HG03095 (cell line): Measurements from ENCODE around the gene CYBC1.
"Not testable (repeated sequence)": the region's sequence is repeated elsewhere in the genome, so short reads cannot be mapped to it uniquely, and the experiment has no call there.

Experiments
- ATAC-seq: cut with Tn5 transposase; IDR thresholded peaks from one replicate; pipeline ENCODE4 v1.9.1; 2021; ENCODE audit warnings: moderate library complexity; ENCODE audit not compliant: unreplicated experiment

The CYBC1 gene

GRCh38 chr17:82479602-82480001 lies 29.1 kb upstream of the CYBC1 start:
- no peak for ATAC-seq

- no peak for ATAC-seq
Measured at GRCh38 chr17:82477934-82478333, 27.4 kb upstream of the CYBC1 start.

DNA sequence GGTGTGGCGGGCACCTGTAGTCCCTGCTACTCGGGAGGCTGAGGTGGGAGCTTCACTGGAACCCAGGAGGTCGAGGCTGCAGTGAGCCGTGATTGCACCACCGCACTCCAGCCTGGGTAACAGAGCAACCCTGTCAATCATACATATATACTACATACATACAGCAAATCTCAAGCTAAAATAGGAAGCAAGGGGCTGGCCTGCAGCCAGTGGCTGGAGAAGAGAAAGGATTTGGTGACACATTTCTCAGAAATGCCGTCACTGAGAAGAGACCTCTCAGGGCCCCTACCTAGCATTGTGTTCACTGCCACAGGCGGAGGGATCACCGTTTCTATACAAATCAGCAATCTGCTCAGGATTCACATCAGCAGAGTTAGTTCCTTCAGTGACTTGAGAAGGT lies 24.9 kb upstream of the CYBC1 start:
- no peak for ATAC-seq

GRCh38 chr17:82474223-82475010 lies 23.9 kb upstream of the CYBC1 start:
- no peak for ATAC-seq

DNA sequence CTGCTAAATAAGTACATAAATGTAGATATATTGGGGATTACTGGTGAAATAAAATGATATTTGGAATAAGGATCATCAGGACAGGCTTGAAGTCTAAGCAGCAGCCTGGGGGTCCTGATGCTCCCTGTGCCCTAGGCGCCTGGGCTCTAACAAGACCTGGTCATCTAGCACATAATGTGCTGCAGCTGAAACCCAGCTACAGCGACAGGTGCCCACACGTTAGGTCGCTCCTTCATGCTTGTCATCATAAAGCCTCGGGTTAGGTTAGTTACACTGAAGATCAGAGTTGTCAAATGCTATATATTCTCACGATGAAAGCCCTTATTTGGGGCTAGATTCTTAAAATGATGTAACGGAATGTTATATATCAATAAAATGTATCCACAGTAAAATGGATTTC lies 19.5 kb upstream of the CYBC1 start:
- no peak for ATAC-seq

DNA sequence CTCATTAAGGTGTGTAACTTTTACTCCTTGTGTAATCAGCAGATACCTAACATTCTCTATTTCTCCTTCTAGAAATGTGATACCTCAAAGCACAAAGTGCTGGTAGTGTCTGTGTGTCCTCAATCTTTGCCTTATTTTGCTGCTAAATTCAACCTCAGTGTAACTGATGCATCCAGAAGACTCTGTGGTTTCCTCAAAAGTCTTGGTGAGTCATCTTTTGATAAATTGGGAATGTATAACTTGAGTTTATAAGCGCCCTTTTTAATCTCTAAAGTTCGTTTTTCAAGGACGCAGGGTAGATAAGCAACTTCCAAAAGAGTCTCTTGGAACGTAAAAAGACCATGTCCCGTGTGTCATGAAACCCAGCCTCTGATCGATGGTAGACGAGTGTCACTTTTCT lies 18.1 kb upstream of the CYBC1 start:
- no peak for ATAC-seq

- ATAC-seq: no peak
Measured at GRCh38 chr17:82465023-82465603, 14.6 kb upstream of the CYBC1 start.

GRCh38 chr17:82464567-82464929 lies 14.0 kb upstream of the CYBC1 start:
- ATAC-seq: no peak

GRCh38 chr17:82463925-82464566 lies 13.5 kb upstream of the CYBC1 start:
- ATAC-seq: no peak

DNA sequence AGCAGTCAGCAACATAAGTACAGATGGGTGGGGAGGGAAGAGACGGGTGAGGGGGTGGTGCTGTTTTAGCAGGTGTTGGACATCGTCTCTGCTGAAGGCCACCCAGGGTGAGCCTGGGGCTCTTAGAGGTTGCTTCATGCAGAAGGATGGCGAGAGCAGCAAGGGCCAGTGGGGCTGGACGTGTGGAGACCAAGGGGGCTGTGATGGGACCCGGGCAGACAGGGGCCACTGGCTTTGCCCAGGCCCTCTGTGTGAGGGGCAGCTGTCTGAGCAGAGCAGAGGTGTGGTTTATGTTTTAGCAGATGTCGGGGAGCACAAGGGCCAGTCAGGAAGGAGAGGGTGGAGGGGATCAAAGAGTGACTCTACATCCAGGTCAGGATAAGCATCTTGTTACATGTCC lies 12.8 kb upstream of the CYBC1 start:
- ATAC-seq: no peak

DNA sequence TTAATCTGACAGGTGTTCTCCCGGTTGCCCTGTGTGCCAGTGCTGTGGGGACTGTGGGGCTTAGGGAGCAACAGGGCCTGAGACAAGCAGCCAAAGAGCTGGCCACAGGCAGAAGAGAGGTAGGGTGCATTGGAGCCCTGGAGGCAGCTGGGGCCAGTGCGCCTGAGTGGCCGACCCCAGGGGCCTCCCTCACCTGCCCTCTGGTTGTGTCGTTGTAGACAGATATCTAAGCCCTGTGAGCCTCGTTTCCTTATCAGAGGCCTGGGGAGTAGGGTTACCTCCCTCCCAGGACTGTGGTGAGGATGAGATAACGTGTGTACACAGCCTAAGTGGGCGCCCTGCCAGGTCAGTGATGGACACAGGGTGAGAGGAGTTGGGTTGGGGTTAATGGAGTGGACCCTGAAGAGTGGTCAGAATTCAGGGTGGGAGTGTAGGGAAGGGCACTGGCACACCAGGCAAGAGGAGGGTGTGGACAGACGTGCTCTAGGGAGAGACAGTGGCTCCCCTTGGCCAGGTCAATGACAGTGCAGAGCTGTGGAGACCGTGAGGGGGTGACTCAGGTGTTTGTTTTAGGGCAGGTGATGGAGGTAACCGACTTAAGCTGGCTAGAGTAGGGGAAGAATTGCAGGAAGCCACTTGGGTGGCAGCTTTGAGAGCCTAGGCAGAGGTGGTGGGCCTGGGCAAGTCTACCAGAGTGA lies 11.4 kb upstream of the CYBC1 start:
- ATAC-seq: no peak

GRCh38 chr17:82459936-82460335 lies 9.4 kb upstream of the CYBC1 start:
- not testable (repeated sequence) for ATAC-seq

- peak; percentile 10 for ATAC-seq
Measured at GRCh38 chr17:82458885-82459424, 8.4 kb upstream of the CYBC1 start.

- ATAC-seq: peak; percentile 90
Measured at GRCh38 chr17:82458179-82458884, 7.8 kb upstream of the CYBC1 start, which contains the start of gene NARF. Gene NARF (plus strand): TSS chr17:82458741. CDS start chr17:82458804, 63 bp downstream.

GRCh38 chr17:82457929-82458178 lies 7.3 kb upstream of the CYBC1 start:
- ATAC-seq: no peak

DNA sequence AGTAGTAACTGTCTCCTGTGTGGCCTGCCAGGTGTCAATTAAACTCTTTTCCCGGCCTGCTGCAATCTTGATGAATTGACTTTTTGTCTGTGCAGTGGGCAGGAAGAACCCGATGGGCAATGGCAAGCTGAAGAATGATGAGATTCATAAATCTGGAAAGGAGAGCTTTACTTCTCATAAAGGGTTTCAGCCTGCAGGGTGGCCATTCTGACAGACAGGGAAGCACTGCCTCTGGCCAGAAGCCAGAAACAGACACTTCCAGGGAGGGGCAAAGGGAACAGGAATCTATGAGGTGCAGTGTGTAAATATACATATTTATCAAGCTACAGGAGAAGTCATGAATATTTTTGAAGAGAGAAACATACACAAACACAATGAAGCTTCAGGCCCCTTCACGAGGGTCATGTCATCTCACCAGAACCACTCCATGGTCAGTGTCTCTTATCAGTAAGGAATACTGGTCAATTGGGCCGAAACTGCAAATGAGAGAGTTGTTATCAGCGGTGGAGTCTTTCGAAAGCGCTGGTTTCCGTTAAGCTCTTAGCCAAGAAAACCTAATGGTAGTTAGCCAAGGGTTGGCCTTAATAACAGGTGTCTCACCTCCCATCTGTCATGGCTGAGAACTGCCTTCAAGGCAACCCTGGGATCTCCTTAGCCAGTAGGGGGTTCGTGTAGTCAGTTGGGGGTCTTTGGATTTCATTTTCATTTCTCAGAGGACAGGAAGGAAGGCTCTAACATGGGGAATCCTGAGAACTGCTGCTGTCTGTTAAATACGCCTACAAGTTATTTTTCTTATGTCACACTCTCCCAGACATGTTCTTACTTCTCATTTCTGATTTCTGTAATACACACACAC lies 6.7 kb upstream of the CYBC1 start:
- ATAC-seq: no peak

- not testable (repeated sequence) for ATAC-seq
Measured at GRCh38 chr17:82453706-82454105, 3.2 kb upstream of the CYBC1 start.

DNA sequence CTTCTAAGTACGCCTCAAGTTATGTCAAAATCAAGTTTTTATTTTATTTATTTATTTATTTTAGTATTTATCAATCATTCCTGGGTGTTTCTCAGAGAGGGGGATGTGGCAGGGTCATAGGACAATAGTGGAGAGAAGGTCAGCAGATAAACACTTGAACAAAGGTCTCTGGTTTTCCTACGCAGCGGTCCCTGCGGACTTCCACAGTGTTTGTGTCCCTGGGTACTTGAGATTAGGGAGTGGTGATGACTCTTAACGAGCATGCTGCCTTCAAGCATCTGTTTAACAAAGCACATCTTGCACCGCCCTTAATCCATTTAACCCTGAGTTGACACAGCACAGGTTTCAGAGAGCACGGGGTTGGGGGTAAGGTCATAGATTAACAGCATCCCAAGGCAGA lies 2.6 kb upstream of the CYBC1 start:
- ATAC-seq: not testable (repeated sequence)

DNA sequence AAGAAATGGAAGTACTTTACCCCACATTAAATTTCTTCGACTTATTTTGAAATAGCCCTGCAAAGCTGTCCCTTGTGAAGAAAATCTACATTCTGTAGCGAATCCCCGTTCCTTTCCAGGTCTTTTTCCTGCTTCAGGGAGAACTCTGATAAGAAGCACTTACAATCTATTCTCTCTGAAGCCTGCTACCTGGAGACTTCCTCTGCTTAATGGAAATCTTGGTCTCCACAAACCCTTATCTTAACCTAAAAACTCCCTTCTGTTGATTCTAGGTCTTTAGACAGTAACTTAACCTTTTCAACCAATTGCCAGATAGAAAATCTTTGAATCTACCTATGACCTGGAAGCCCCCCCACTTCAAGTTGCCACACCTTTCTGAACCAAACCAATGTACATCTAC lies 1.6 kb upstream of the CYBC1 start:
- ATAC-seq: no peak

GRCh38 chr17:82449883-82450356 lies 632 bp downstream of the CYBC1 start:
- peak; percentile 4 for ATAC-seq
